Stromal cell of bone marrow (primary cell): ENCODE measurements around the gene HMG20A.
A peak's percentile ranks its signal among the peaks of the same experiment; 100 is the strongest.

ENCODE experiments used
- DNase-seq: peaks from one replicate; pipeline ENCODE4 v3.0.0-alpha.2; 2012; ENCODE audit warnings: low read depth

HMG20A gene

GRCh38 chr15:77478051-77478450 lies 57.4 kb downstream of the HMG20A start:
- no peak for DNase-seq

DNA sequence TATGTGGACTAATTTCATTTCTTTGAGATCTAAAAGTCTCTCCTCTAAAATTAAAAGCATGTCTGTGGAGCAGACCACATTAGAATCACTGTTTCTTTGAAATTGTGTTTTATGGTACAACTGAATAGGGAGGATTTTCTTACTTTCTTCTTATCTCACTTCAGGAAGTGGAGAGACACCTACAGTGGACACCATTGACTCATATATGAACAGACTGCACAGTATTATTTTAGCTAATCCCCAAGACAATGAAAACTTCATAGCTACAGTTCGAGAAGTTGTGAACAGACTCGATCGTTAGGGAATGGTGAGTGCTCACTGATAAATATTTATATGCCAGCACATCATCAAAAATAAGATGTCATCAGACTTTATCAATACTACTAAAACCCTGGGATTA lies 58.3 kb downstream of the HMG20A start:
- DNase-seq, result no peak

DNA sequence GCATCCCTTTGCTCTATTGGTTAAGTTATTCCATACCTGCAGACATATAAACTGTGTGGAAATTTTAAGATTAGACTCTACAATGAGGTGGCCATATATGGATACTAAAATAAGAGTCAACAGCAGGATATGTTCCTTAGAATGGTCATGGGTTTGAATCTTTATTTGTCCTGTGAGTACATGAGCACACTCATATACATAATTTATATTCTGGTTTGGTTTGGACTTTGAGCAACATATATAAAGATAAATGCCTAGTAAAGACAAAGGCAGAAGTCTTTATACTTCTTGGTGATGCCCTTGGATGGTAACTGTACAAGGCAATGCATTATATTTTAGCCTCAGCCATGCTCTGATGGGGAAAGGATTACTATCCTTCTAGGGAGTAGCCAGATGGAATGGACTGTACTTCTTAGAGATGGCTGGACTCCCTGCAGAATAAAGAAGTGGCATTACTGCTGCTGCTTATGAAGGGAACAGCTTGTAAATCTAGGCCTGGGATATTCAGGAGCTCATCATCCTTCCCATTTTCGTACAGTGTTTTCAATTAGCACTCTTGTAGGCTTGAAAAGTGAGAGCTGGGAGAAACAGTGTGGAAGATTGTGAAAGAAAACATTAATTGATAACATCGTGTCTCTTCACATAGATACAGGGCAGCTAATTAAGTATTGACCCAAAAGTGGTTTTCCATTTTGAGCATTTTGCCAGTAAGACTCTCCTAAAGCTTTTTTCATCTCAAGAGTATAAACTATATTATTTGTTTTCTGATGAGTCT lies 60.4 kb downstream of the HMG20A start:
- no peak for DNase-seq

DNA sequence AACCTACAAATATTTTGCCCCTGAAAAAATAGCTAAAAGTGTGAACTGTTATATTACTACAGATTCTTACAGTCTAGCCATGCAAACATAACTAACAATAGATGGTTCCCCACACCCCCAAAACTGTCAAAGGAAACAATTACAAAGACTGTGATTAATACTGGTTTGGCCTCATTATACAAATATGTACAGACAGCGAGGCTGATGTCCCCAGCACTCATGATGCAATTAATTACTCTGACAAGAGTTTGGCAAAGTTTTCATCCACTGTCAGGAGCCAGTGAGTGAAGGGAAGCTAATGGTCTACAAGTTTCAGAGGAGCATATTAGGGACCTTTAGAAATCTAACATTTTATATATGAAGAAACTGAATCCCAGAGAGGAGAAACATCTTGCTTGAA lies 61.0 kb downstream of the HMG20A start:
- no peak for DNase-seq

GRCh38 chr15:77482570-77482969 lies 61.9 kb downstream of the HMG20A start:
- no peak for DNase-seq

DNA sequence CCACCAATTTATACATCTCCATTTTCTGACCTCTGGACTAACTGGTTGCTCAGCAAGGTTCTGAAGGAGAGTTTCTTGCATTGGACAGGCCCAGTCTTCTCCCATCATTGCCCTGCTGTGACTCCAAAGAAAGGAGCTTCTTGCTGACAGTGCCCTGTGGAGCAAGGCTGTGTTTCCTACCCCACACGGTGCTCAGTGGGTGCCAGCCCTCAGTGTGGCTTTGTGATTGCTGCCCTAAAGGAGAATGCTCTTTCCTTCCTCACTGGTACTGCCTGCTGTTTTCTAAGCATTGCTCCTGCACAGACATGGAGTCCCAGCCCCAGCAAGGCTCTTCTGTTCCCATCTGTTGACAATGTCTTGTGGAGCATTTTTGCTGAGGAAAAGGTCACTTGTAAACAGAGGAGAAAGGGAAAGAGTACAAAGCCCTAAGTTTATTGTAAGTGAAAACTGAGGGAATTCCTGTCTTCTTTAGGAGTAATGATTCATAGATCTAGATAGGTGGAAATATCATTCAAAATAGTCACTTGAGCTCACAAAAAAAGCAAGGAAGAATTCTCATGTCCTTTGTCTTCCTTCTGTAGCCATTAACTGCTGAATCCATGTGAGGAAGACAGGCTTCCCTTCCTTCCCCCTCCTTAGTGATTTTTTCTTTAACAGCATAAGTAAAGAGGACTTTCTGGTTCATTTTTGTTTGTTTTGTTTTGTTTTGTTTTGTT lies 62.9 kb downstream of the HMG20A start:
- no peak for DNase-seq

DNA sequence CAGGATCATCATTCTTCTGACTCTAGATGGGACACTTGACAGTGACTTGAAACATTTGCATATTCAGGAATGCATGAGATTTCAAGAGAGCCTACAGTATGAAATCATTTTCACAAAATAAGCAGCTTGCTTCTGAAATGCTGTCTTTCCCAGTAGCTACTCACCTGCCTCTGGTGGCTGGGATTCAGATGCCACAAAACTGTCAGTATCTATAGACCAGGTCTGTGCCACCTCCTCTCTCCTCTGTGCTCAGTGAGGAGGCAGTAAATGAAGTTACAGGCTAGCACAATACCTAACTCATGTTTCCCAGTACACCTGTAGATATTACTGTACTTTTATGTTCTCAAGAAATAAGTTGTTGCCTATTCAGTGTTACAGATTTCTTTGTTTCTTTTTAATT lies 64.3 kb downstream of the HMG20A start:
- DNase-seq, result no peak

DNA sequence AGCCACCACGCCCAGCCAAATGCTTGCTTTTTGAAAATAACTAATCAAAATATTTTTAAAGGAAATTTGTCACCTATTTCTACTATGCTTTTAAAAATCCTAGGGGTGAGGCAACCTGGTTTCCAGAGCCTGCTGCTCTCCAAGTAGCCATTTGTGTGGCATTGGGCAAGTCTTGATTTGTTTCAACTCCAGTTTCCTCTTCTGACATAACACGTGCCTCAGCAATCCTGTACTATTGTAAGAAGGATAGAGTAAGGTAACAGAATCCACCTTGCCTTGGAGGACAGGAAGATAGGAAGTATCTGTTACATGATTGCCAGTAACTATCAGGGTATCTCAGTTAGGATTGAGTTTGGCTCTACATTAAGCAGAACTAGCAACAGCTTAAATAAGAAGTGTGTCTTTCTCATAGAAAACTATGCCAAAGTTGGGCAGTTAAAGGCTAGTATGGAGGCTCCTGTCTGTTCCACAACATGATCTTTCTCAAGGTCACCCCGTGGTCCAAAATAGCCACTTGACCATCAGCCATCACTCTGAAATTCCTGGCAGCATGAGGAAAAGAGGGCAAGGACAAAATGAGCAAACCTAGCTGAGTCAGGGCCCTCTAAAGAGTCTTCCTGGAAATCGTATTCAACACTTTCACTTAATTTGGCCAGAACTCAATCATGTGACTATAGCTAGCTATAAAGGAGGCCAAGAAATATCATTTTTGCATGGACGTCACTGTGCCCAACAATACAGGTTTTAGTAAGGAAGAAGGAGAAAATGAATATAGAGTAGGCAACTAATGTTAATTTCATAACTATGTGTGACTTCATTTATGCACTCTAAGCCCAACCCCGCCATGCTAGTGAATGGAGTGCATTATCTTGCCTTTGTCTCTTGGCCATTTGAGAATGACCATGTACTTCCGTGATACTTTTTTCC lies 66.1 kb downstream of the HMG20A start:
- DNase-seq, result no peak

- no peak for DNase-seq
Measured at GRCh38 chr15:77487469-77487842, 66.8 kb downstream of the HMG20A start.

GRCh38 chr15:77487888-77488287 lies 67.2 kb downstream of the HMG20A start:
- no peak for DNase-seq

GRCh38 chr15:77489647-77490046 lies 69.0 kb downstream of the HMG20A start:
- DNase-seq, result no peak

DNA sequence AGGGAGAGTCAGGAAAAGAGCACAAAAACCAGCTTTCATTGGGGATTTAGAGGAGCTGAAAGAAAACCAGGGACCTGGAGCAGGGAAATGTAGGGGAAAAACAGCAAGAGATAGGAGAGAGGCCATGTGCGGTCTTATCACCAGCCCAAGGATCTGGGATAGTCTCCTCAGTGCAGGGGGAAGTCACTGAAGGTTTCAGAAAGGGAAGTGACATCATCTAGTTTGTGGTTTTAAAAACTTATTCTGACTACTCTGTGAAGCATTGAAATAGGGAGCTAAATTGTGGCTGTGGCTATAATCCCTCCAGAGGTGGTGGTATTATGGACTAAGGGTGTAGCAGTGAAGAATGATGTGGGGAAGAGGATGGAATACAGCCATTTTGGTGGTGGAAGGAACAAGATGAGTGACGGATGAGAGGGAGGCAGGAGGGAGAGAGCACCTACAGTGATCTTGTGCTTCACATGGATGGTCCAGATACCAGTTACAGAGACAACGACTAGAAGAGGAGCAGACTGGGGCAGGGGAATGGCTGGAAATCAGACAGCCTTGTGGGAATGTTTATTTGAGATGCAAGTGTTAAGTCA lies 72.7 kb downstream of the HMG20A start:
- DNase-seq, result no peak

- DNase-seq, result no peak
Measured at GRCh38 chr15:77494073-77494867, 73.6 kb downstream of the HMG20A start.

GRCh38 chr15:77494964-77495363 lies 74.3 kb downstream of the HMG20A start:
- DNase-seq, result no peak

DNA sequence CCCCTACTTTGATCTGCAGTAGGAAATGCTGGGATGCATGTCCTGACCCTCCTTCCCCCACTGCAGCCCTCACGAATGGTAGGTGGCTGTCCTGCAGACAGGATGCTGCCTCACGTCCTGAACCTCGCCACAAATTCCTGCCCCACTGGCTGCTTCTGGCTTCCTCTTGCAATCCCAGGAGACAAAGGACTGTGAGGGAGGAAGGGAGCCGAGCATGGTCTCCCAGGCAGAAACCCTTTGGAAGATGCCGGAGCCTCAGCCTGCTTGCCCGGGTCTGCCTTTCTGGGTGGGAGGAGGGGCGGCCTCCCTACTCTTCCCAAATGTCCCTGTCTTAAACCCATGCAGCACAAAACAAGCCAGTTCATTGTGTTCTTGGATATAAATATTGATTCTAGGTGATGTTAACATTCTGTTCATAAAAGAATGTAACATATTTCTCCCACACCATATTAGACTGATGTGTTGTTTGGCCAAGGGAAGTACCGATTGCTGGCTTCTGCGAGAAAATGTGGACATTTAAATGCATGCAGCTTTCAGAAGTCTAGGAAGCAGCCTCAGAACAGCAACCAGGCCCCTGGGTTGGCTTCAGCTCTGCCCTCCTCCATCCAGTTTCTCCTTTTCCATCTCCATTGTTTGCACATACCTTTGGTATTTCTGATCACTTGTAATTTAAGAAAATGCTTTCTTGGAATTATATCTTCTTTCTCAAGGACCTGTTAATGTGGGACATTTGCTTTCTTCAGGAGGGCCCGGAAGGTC lies 75.3 kb downstream of the HMG20A start:
- no peak for DNase-seq

GRCh38 chr15:77496715-77497109 lies 76.0 kb downstream of the HMG20A start:
- DNase-seq, result peak; percentile 93

DNA sequence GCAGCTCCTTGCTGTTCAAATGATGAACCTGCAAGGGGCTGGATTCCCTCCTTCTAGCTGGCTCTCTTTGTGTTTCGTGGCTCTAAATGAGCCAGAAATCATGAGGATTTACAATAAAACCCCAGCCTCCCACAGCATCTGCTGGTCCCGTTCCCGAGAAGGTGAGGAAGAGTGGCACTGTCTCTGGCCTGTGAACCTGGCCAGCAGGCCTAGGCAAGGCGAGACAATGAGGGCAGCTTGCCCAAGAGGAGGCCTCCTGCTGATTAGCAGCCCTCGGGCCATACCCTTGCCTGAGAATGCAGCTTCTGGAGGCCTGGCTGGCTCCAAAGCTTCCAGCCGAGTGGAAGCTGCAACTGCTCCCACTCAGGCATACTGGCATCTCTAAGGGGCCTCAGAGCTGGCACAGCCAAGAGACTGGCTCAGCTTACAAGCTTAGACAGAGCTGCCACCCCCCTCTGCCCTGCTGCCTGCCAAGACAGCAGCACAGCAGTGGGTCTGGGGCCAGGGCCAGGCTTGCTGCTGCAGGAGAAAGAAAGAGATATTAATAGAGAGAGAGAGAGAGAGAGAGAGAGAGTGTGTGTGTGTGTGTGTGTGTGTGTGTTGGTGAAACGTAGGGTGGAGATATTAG lies 76.5 kb downstream of the HMG20A start:
- DNase-seq, result no peak

DNA sequence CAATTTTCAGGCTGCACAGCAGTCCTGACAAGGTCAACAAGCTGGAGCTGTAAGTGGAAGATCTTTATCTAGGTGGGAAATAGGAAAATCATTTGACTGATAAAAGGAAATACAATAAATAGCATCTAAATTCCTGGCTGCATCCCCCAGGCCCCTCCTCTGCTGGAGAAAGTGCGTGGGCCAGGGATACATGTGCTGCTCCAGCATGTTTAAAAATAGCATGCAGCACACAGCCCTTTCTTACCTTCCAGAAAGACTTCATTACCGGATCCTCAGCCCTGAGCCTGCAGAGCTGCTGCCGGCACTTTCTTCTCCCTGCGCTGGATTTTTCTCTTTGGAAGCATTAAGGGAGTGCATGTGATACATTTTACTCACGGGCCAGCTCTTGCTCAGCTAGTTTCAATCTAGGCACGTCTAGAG lies 77.3 kb downstream of the HMG20A start:
- no peak for DNase-seq

GRCh38 chr15:77499087-77499760 lies 78.5 kb downstream of the HMG20A start:
- no peak for DNase-seq

- DNase-seq, result no peak
Measured at GRCh38 chr15:77500989-77501388, 80.3 kb downstream of the HMG20A start.
